ENCODE measurements around the gene PTPN7. TPM values are rescaled to one million over a fixed set of nuclear protein-coding genes. Genes with fewer than 3 reads are reported as not detected.
"Not testable (repeated sequence)": the region's sequence is repeated elsewhere in the genome, so short reads cannot be mapped to it uniquely, and the experiment has no call there.

PTPN7 gene
- total RNA-seq, 1 donor from 2014 or later = 1.2 TPM

DNA sequence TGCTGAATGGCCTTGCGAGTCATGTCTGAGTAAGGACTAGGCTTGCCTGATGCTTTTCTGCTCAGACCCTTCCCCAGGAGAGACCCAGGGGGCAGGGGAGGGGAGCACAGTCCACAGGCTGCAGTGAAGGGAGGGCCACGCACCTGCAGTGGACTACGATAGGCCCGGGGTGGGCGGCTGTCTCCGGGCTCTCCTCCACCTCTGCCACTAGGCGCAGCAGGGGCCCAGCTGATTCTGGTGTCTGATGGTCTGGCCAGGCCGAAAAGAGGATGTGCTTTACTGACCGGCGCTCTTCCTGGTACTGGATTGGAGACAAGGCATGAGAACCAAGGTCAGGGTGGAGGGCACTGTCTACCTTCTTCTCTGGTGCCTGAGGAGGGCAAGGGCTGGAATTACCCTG lies 8.0 kb downstream of the PTPN7 start:
- no peak for DNase-seq (ENCODE audit: low spot score)

GRCh38 chr1:202151045-202151444 lies 9.4 kb downstream of the PTPN7 start:
- no peak for DNase-seq (ENCODE audit: low spot score)

DNA sequence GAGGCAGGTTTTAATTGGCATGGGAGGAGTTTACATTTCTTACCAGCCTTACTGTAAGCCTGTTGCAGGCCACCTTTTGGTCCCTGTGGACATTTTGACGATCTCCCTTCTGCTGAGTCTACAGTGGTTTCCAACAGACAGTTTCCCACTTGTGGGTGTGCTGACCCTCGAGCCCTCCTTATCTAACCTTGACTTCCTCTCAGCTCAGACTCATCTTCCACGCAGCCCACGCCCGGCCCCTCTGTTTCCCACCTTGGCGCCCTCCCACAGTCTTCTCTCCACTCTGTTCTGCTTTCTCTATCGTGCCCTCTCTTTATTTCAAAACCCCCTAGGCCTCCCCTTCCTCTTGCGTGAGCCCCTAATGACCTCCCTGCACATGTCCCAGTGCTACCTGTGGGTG lies 9.8 kb downstream of the PTPN7 start:
- DNase-seq (ENCODE audit: low spot score) = no peak

- no peak for DNase-seq (ENCODE audit: low spot score)
Measured at GRCh38 chr1:202150187-202150586, 10.2 kb downstream of the PTPN7 start.

GRCh38 chr1:202149566-202149965 lies 10.8 kb downstream of the PTPN7 start:
- no peak for DNase-seq (ENCODE audit: low spot score)

- DNase-seq (ENCODE audit: low spot score) = no peak
Measured at GRCh38 chr1:202148391-202148790, 12.0 kb downstream of the PTPN7 start.

DNA sequence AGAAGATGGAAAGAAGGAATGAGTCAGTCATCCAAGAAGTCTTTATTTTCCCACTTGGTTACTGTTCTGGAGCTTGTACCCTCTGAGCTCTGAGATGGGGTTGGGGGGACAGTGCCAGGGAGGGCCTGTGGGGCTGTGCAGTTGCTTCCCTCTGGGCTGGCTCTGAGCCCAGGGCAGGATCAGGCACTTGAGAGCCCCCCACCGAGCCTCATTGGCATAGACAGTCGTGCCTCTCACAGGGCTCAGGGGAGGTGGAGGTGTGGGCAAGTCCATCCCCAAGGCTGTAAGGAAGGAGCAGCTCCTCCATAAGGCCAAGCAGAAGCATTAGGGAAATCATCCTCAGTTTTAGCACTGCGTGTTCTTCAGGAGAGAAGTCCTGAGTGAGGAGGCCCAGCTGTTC lies 13.4 kb downstream of the PTPN7 start:
- no peak for DNase-seq (ENCODE audit: low spot score)

DNA sequence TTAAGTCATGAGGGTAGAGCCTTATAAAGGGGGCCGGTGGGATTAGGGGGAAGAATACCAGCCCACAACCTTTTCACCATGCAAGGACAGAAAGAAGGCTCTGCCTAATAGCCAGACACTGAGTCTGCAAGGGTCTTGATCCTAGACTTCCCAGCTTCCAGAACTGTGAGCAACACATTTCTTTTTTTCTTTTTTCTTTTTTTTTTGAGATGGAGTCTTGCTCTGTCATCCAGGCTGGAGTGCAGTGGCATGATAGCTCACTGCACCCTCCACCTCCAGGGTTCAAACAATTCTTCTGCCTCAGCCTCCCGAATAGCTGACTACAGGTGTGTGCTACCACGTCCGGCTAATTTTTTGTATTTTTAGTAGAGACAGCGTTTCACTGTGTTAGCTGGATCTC lies 14.1 kb downstream of the PTPN7 start:
- no peak for DNase-seq (ENCODE audit: low spot score)

- DNase-seq (ENCODE audit: low spot score) = not testable (repeated sequence)
Measured at GRCh38 chr1:202145744-202146140, 14.7 kb downstream of the PTPN7 start.

- DNase-seq (ENCODE audit: low spot score) = no peak
Measured at GRCh38 chr1:202145068-202145743, 15.2 kb downstream of the PTPN7 start.

DNA sequence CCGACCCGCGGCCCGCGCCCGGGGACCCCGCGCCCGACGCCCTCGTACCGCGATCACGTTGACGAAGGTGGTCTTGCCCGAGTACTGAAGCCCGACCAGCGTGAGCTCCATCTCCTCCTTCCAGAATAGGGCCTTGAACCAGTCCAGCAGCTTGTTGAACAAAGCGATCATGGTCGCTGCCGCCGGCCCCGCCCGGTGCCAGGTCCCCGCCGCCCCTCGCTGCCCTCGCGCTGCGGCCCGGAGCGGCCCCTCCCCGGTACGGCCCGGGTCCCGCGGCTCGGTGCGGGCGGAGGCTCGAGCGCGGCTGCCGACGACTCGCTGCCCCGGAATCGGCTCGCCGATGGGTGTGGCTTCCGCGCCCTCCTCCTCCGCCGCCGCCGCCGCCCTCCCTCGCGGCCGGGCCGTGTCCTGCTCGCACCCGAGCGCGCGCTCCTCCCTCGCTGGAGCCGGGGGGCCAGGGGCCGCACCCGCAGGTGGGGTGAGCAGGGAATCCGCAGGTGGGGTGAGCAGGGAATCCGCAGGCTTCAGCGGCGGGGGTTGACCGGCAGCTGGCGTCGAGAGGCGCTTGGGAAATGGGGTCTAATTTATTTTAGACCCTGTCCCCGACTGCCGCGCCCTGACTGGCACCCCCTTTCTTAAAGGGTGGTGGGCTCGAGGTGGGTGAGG lies 15.9 kb downstream of the PTPN7 start, which contains the start of gene ARL8A:
Gene ARL8A (minus strand): TSS at position 336 of the 666 bp plus-strand sequence. CDS start 165 bp downstream, at position 171.
- DNase-seq (ENCODE audit: low spot score) = peak; percentile 65

GRCh38 chr1:202143768-202144401 lies 16.5 kb downstream of the PTPN7 start:
- no peak for DNase-seq (ENCODE audit: low spot score)

DNA sequence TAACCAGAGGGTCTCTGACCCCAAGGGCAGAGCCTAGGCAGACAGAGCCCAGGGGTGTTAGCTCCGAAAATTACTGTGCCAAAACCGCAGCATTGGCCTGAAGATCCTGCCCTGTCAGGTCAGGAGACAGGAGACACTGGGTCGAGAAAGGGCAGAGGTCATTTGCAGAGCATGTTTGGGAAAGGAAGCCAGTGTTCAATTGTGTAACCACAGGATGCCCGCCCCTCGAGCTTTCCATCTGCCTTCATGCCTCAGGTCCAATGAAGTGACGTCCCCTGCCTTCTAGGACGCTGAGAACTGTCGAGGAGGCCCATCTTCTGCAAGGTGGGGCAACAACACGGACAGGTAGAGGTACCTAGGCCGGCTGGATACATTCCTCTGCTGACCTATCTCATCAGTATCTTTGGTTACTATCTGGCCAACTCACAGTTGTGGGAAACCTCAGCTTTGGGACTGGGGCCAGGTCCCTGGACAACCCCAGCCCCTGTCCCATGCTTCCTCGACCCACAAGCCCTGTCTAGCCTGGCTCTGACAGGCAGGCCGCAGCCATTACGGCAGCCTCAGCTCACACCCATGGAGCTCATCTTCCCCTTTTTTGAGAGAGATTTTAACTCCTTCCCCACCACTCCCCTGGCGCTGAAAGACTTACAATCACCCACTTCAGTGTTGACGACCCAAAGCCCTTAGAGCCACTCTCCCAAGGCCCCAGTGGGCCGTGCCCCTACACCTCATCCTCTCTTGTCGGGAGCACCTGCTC lies 17.2 kb downstream of the PTPN7 start:
- peak; percentile 64 for DNase-seq (ENCODE audit: low spot score)

GRCh38 chr1:202141468-202141867 lies 18.9 kb downstream of the PTPN7 start:
- not testable (repeated sequence) for DNase-seq (ENCODE audit: low spot score)

DNA sequence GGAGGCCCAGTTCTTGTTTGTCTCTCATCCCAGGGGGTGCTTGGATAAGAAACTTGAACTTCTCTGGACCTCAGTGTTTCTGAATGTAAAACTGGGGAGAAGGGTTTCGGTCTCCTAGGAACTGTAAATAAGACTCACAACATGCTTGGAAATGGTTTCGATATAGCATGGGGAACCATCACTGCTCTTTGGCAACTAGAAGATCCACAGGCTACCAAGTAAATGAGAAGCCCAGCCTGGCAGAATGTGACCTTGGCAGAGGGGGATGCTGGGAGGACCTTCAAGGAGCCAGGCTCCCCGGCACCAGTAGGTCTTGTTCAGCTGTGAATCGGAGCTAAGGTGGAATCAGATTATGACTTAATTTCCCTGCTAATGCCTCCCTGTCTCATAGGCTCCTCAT lies 19.6 kb downstream of the PTPN7 start:
- DNase-seq (ENCODE audit: low spot score) = no peak

- peak; percentile 68 for DNase-seq (ENCODE audit: low spot score)
Measured at GRCh38 chr1:202135221-202135721, 25.1 kb downstream of the PTPN7 start.

- no peak for DNase-seq (ENCODE audit: low spot score)
Measured at GRCh38 chr1:202134645-202135172, 25.7 kb downstream of the PTPN7 start.

- DNase-seq (ENCODE audit: low spot score) = no peak
Measured at GRCh38 chr1:202133989-202134388, 26.4 kb downstream of the PTPN7 start.

- no peak for DNase-seq (ENCODE audit: low spot score)
Measured at GRCh38 chr1:202133496-202133895, 26.9 kb downstream of the PTPN7 start.

GRCh38 chr1:202133001-202133400 lies 27.4 kb downstream of the PTPN7 start:
- no peak for DNase-seq (ENCODE audit: low spot score)

DNA sequence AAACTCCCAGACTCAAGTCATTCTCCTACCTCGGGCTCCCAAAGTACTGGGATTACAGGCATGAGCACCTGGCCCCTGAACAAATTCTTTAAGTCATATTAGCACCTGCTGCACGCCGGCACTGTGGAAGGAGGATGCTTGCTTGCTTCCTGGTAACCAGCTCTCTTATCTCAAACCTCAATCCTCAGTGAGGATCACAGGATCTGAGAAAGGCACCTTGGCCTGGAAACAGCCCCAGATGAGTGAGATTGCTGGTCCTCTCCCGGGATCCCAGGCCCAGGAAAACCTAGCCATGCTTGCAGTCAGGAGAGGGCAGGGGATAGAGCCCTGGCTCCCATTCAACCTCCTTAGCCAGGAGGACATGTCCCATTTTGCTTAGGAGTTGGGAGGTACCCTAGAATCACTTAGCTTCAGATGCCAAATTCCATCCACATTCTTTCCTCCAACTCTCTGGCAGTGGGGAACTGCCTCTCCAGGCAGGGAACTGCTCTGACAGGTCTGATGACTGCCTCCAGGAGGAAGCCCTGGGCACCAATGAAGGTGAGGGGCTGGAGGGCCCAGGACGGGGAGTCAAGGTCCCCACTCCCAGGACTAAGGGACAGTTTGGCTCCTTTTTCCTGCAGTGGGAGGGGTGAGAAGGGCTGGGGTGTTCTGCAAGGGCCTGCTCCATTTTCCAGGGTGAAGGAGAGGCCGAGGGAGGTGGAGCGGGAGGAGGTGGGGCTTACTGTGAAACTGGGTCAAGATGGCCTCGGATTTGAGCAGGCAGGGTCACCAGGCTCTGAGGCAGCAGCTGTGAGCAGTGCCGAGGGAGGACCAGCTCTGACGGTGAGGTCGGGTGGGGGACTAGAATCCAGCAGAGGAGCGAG lies 28.2 kb downstream of the PTPN7 start:
- peak; percentile 82 for DNase-seq (ENCODE audit: low spot score)

Data from umbilical cord (tissue), 2 donors.